ENCODE measurements around the gene PTPA.

The PTPA gene

DNA sequence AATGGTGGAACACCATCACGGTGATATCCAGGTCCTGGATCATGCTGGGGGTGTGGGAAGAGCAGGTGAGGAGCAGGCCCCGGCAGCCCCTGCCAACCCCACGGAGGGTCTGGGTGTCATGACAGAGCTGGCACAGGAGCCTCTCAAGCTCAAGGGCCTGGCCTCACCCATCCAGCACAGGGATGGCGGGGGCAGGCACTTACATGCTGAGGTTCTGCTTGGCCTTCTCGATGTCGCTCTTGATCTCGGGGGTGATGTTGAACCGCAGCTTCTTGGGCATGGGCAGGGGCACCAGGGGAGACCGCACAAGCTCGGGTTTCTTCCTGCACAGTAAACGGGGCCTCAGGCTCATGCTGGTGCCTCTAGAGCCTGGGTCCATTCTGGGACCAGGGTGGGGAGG lies 12.9 kb upstream of the PTPA start:
- Histone ChIP-seq H3K27me3 (ENCODE audit: insufficient read depth, insufficient read length) (peaks cover 7% of the 10 kb centered on the region), H3K36me3 (ENCODE audit: insufficient read depth, insufficient read length, low read length) (peaks cover 4% of the 10 kb centered on the region), H3K9ac (ENCODE audit: insufficient read length, low read depth) (no peak overlapping the region), H3K4me1 (ENCODE audit: insufficient read depth, insufficient read length) (peaks cover 5% of the 10 kb centered on the region), H3K9me3 (ENCODE audit: insufficient read depth, low read length) (no peaks in the 10 kb centered on the region), H3K4me3 (ENCODE audit: insufficient read length, low read depth) (no peak overlapping the region)
- TF ChIP-seq ZNF274 (IDR thresholded peaks at IDR 0.05; ENCODE audit: low read depth, low read length) = no peak
- no peak for TF ChIP-seq YY1 (IDR thresholded peaks at IDR 0.05; ENCODE audit: insufficient read depth, insufficient read length)
- TF ChIP-seq SUZ12 (IDR thresholded peaks at IDR 0.05; ENCODE audit: extremely low read depth, insufficient read depth, insufficient read length) = no peak
- no peak for DNase-seq (ENCODE audit: low read depth, low spot score)

DNA sequence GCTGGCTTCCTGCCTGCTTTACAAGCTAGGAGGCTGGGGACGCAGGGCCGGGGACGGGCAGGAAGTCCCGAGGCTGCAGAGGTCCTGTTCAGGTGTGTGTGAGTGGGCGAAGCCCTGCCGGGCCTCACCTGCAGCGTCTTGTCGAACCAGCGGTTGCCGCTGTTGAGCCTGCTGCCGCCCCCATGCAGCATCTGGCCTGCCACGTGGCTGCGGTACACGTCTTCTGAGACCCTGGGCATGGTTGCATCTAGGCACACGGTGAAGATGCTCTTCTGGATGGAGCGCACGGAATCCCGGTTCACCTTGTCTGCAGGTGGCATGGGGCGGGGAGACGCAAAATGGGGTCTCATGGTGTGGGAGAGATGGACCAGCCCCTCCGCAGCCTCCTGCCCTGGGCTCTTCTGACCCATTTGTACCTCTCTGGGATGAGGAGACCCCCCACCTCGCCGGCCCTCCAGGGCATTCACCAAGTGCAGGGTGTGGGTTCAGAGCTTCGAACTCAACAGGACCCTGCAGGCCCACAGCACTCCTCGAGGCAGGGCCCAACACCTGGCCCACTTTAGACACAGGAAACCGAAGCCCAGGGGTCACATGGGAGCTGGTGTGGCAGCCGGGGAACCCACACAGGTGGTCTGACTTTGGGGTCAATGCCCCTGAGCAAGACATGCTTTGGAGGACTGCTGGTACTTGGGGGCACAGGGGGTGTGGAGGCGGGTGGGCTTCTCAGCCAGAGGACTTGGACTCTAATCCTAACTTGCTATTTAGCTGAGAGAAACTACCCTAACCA lies 10.6 kb upstream of the PTPA start:
- DNase-seq (ENCODE audit: low read depth, low spot score) = no peak
- TF ChIP-seq ZNF274 (IDR thresholded peaks at IDR 0.05; ENCODE audit: low read depth, low read length) (no peak), YY1 (IDR thresholded peaks at IDR 0.05; ENCODE audit: insufficient read depth, insufficient read length) (no peak), SUZ12 (IDR thresholded peaks at IDR 0.05; ENCODE audit: extremely low read depth, insufficient read depth, insufficient read length) (no peak)
- peaks cover 4% of the 10 kb centered on the region for H3K36me3 ChIP-seq (ENCODE audit: insufficient read depth, insufficient read length, low read length)
- H3K9ac ChIP-seq (ENCODE audit: insufficient read length, low read depth) = no peak overlapping the region
- peaks cover 5% of the 10 kb centered on the region for H3K4me1 ChIP-seq (ENCODE audit: insufficient read depth, insufficient read length)
- no peak overlapping the region for H3K4me3 ChIP-seq (ENCODE audit: insufficient read length, low read depth)
- peaks cover 7% of the 10 kb centered on the region for H3K27me3 ChIP-seq (ENCODE audit: insufficient read depth, insufficient read length)
- no peaks in the 10 kb centered on the region for H3K9me3 ChIP-seq (ENCODE audit: insufficient read depth, low read length)

DNA sequence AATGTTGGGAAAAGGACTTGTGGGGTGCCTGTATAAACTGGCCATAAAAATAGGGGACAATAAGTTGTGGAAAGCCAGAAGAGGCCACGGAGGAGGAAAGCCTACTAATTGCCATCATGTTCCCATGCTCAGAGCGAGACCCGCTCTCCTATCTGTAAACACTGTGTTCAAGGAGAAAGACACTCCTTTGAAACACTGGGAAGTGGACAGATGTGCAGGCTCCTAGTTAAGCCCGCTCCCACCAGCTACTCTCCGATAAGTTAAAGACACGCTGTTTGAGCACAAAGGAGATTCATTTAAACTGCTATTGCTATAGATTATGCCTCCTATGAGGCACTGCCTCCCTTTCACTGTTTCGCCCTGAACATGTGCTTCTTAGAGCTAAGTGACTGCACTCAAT lies 9.9 kb upstream of the PTPA start:
- H3K27me3 ChIP-seq (ENCODE audit: insufficient read depth, insufficient read length) = peaks cover 7% of the 10 kb centered on the region
- no peaks in the 10 kb centered on the region for H3K9me3 ChIP-seq (ENCODE audit: insufficient read depth, low read length)
- H3K36me3 ChIP-seq (ENCODE audit: insufficient read depth, insufficient read length, low read length) = peaks cover 3% of the 10 kb centered on the region
- H3K4me1 ChIP-seq (ENCODE audit: insufficient read depth, insufficient read length) = peaks cover 5% of the 10 kb centered on the region
- H3K4me3 ChIP-seq (ENCODE audit: insufficient read length, low read depth) = no peak overlapping the region
- TF ChIP-seq SUZ12 (IDR thresholded peaks at IDR 0.05; ENCODE audit: extremely low read depth, insufficient read depth, insufficient read length) = no peak
- no peak for TF ChIP-seq ZNF274 (IDR thresholded peaks at IDR 0.05; ENCODE audit: low read depth, low read length)
- no peak for TF ChIP-seq YY1 (IDR thresholded peaks at IDR 0.05; ENCODE audit: insufficient read depth, insufficient read length)
- DNase-seq (ENCODE audit: low read depth, low spot score) = no peak
- no peak overlapping the region for H3K9ac ChIP-seq (ENCODE audit: insufficient read length, low read depth)

DNA sequence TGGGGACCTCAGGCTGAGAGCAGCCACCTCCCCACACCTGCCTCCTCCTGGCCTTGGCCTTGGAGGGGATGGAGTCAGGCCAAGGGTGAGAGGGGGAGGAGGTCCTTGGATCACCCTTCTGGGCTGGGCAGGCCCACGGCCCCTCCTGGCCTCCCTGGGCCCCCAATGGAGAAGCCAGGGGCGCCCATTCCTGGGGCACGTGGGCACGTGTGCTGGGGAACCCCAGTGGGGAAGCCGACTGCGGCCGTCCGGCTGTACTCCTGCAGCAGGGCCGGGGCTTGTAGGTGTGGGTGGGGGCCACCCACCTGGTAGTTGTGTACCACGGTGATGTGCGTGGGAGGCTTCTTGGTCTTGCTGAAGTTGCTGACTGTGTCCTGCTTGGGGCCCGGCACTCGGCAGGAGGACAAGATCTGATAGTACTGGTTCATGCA lies 9.1 kb upstream of the PTPA start:
- no peak for DNase-seq (ENCODE audit: low read depth, low spot score)
- Histone ChIP-seq H3K36me3 (ENCODE audit: insufficient read depth, insufficient read length, low read length) (peaks cover 3% of the 10 kb centered on the region), H3K4me1 (ENCODE audit: insufficient read depth, insufficient read length) (peaks cover 9% of the 10 kb centered on the region), H3K27me3 (ENCODE audit: insufficient read depth, insufficient read length) (peaks cover 7% of the 10 kb centered on the region), H3K4me3 (ENCODE audit: insufficient read length, low read depth) (no peak overlapping the region), H3K9me3 (ENCODE audit: insufficient read depth, low read length) (no peaks in the 10 kb centered on the region), H3K9ac (ENCODE audit: insufficient read length, low read depth) (no peak overlapping the region)
- TF ChIP-seq ZNF274 (IDR thresholded peaks at IDR 0.05; ENCODE audit: low read depth, low read length) (no peak), YY1 (IDR thresholded peaks at IDR 0.05; ENCODE audit: insufficient read depth, insufficient read length) (no peak), SUZ12 (IDR thresholded peaks at IDR 0.05; ENCODE audit: extremely low read depth, insufficient read depth, insufficient read length) (no peak)

DNA sequence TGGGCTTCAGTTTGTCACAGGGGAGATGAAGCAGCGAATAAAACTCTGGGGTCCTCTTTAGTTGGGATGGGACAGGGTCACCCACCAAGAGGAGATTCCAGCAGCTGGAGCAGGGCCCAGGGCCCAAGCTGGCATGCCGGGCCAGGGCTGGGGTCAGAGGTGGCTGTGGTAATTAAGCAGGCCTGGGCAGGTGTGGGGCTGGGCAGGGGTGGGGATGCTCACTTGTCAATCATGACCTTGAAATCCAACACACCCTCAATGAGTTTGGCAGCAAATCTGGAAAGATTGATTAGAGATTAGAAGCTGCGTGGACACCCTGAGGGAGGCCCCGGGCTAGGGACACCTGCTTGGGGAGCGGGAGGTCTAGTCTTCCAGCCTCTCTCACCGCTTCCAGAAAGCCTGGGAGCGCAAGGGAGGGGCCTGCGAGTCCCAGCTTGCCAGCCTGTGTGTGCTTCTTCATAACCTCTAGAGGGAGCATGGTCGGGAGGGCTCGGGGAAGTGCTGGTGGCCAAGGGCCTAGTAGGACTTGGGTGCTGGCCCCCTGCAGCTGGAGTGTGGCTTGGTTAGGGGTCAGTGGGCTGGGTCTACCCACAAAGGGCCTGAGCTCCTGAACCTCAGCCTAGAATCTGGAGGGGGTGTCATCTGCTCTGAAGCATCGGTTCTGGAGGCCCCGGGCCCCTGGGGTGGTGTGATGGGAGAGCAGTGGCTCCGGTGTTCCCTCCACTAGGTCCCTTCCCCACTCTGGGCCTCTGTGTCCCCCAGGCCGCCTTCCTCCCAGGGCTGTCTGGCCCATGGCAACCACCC lies 8.2 kb upstream of the PTPA start:
- H3K4me3 ChIP-seq (ENCODE audit: insufficient read length, low read depth) = no peak overlapping the region
- H3K9me3 ChIP-seq (ENCODE audit: insufficient read depth, low read length) = no peaks in the 10 kb centered on the region
- H3K9ac ChIP-seq (ENCODE audit: insufficient read length, low read depth) = no peak overlapping the region
- DNase-seq (ENCODE audit: low read depth, low spot score) = no peak
- H3K4me1 ChIP-seq (ENCODE audit: insufficient read depth, insufficient read length) = peaks cover 9% of the 10 kb centered on the region
- H3K36me3 ChIP-seq (ENCODE audit: insufficient read depth, insufficient read length, low read length) = peaks cover 6% of the 10 kb centered on the region
- peaks cover 7% of the 10 kb centered on the region for H3K27me3 ChIP-seq (ENCODE audit: insufficient read depth, insufficient read length)
- TF ChIP-seq ZNF274 (IDR thresholded peaks at IDR 0.05; ENCODE audit: low read depth, low read length) = no peak
- no peak for TF ChIP-seq SUZ12 (IDR thresholded peaks at IDR 0.05; ENCODE audit: extremely low read depth, insufficient read depth, insufficient read length)
- no peak for TF ChIP-seq YY1 (IDR thresholded peaks at IDR 0.05; ENCODE audit: insufficient read depth, insufficient read length)

DNA sequence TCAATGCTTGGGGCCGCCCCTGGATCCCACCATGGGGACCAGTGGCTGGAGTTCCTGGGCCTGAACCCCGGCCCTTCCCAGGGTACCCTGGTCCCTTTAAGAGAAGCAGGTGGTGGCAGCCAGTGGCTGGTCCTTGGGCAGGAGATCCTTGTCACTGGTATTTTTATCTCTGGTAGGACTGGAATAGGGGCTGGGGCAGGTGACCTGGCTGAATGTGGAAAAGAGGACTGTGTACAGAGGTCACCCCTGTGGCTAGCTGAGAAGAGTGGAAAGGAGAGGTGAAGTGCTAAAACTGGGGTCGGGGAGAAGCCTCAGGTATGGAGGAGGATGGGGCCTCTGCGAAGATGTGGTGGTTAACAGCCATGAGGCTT lies 7.6 kb upstream of the PTPA start:
- no peak for DNase-seq (ENCODE audit: low read depth, low spot score)

DNA sequence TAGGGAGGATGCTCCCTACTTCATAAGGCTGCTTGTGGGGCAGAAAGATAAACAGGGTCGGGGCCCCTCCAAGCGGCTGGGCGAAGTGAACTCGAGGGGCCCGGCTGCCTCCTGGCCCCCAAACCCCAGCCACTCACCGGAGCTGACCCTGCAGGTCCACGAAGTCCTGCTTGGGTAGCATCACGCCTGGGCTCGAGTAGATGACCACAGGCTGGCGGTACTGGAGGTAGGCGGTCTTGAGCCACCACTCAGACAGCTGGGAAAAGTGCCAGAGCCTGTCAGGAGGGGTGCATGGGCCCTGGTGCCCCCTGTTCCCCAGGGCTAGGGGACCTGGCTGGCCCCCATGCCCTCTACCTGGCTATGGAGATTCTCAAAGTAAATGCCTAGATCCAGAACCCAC lies 7.2 kb upstream of the PTPA start:
- Histone ChIP-seq H3K9ac (ENCODE audit: insufficient read length, low read depth) (no peak overlapping the region), H3K9me3 (ENCODE audit: insufficient read depth, low read length) (no peaks in the 10 kb centered on the region), H3K4me3 (ENCODE audit: insufficient read length, low read depth) (no peak overlapping the region), H3K4me1 (ENCODE audit: insufficient read depth, insufficient read length) (peaks cover 9% of the 10 kb centered on the region), H3K36me3 (ENCODE audit: insufficient read depth, insufficient read length, low read length) (peaks cover 6% of the 10 kb centered on the region), H3K27me3 (ENCODE audit: insufficient read depth, insufficient read length) (peaks cover 16% of the 10 kb centered on the region)
- no peak for DNase-seq (ENCODE audit: low read depth, low spot score)
- TF ChIP-seq YY1 (IDR thresholded peaks at IDR 0.05; ENCODE audit: insufficient read depth, insufficient read length) (no peak), SUZ12 (IDR thresholded peaks at IDR 0.05; ENCODE audit: extremely low read depth, insufficient read depth, insufficient read length) (no peak), ZNF274 (IDR thresholded peaks at IDR 0.05; ENCODE audit: low read depth, low read length) (no peak)

More for the DNA sequence above, 7.6 kb upstream of the PTPA start:
- no peak for TF ChIP-seq ZNF274 (IDR thresholded peaks at IDR 0.05; ENCODE audit: low read depth, low read length)
- TF ChIP-seq YY1 (IDR thresholded peaks at IDR 0.05; ENCODE audit: insufficient read depth, insufficient read length) = no peak
- TF ChIP-seq SUZ12 (IDR thresholded peaks at IDR 0.05; ENCODE audit: extremely low read depth, insufficient read depth, insufficient read length) = no peak
- peaks cover 12% of the 10 kb centered on the region for H3K27me3 ChIP-seq (ENCODE audit: insufficient read depth, insufficient read length)
- no peak overlapping the region for H3K4me3 ChIP-seq (ENCODE audit: insufficient read length, low read depth)
- peaks cover 9% of the 10 kb centered on the region for H3K4me1 ChIP-seq (ENCODE audit: insufficient read depth, insufficient read length)
- no peak overlapping the region for H3K9ac ChIP-seq (ENCODE audit: insufficient read length, low read depth)
- peaks cover 6% of the 10 kb centered on the region for H3K36me3 ChIP-seq (ENCODE audit: insufficient read depth, insufficient read length, low read length)
- no peaks in the 10 kb centered on the region for H3K9me3 ChIP-seq (ENCODE audit: insufficient read depth, low read length)
